ENCODE data around the gene CCR5AS.
"Not testable (repeated sequence)": the region's sequence is repeated elsewhere in the genome, so short reads cannot be mapped to it uniquely, and the experiment has no call there.

CCR5AS gene

GRCh38 chr3:46405301-46406019 lies 1.4 kb downstream of the CCR5AS start:
- Mint-ChIP-seq H3K9me3 (ENCODE audit: unreplicated experiment) (no peaks in the 10 kb centered on the region), H3K4me3 (ENCODE audit: unreplicated experiment) (no peak overlapping the region), H3K36me3 (ENCODE audit: low read depth, unreplicated experiment) (no peaks in the 10 kb centered on the region), H3K27ac (ENCODE audit: unreplicated experiment) (no peak overlapping the region), H3K27me3 (ENCODE audit: unreplicated experiment) (peaks cover 3% of the 10 kb centered on the region), H3K4me1 (ENCODE audit: unreplicated experiment) (peaks cover 23% of the 10 kb centered on the region)
- no peak for DNase-seq (ENCODE audit: low spot score)
- TF ChIP-seq, protein P1, sequence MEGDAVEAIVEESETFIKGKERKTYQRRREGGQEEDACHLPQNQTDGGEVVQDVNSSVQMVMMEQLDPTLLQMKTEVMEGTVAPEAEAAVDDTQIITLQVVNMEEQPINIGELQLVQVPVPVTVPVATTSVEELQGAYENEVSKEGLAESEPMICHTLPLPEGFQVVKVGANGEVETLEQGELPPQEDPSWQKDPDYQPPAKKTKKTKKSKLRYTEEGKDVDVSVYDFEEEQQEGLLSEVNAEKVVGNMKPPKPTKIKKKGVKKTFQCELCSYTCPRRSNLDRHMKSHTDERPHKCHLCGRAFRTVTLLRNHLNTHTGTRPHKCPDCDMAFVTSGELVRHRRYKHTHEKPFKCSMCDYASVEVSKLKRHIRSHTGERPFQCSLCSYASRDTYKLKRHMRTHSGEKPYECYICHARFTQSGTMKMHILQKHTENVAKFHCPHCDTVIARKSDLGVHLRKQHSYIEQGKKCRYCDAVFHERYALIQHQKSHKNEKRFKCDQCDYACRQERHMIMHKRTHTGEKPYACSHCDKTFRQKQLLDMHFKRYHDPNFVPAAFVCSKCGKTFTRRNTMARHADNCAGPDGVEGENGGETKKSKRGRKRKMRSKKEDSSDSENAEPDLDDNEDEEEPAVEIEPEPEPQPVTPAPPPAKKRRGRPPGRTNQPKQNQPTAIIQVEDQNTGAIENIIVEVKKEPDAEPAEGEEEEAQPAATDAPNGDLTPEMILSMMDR (IDR thresholded peaks at IDR 0.05; ENCODE audit: unreplicated experiment): no peak

GRCh38 chr3:46402902-46403301 lies 4.0 kb downstream of the CCR5AS start:
- not testable (repeated sequence) for H3K27me3 Mint-ChIP-seq (ENCODE audit: unreplicated experiment); H3K36me3 Mint-ChIP-seq (ENCODE audit: low read depth, unreplicated experiment); DNase-seq (ENCODE audit: low spot score); H3K4me3 Mint-ChIP-seq (ENCODE audit: unreplicated experiment); H3K27ac Mint-ChIP-seq (ENCODE audit: unreplicated experiment); H3K9me3 Mint-ChIP-seq (ENCODE audit: unreplicated experiment)
- peaks cover 15% of the 10 kb centered on the region for H3K4me1 Mint-ChIP-seq (ENCODE audit: unreplicated experiment)

DNA sequence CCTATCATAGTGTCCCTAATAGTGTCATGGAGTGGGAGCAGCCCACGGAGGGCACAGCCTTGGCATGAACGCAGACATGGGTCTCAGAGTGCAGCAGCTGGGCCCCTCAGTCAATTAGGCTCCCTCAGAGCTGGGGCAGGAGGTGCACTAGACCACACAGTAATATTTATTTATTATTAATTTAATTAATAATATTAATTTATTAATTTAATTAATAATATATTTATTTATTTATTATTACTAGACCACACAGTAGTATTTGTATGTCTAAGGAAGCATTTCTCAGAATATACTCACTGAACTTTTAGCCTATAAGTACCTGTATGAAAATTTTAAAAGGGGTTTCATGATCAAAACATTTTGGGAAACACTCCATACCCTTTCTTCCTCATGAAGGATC lies 5.3 kb downstream of the CCR5AS start:
- Mint-ChIP-seq H3K4me3 (ENCODE audit: unreplicated experiment) (no peak overlapping the region), H3K36me3 (ENCODE audit: low read depth, unreplicated experiment) (no peaks in the 10 kb centered on the region), H3K9me3 (ENCODE audit: unreplicated experiment) (no peaks in the 10 kb centered on the region), H3K27ac (ENCODE audit: unreplicated experiment) (no peak overlapping the region), H3K4me1 (ENCODE audit: unreplicated experiment) (peaks cover 6% of the 10 kb centered on the region), H3K27me3 (ENCODE audit: unreplicated experiment) (peaks cover 4% of the 10 kb centered on the region)
- TF ChIP-seq, protein P1 (IDR thresholded peaks at IDR 0.05; ENCODE audit: unreplicated experiment): no peak
- DNase-seq (ENCODE audit: low spot score): no peak

DNA sequence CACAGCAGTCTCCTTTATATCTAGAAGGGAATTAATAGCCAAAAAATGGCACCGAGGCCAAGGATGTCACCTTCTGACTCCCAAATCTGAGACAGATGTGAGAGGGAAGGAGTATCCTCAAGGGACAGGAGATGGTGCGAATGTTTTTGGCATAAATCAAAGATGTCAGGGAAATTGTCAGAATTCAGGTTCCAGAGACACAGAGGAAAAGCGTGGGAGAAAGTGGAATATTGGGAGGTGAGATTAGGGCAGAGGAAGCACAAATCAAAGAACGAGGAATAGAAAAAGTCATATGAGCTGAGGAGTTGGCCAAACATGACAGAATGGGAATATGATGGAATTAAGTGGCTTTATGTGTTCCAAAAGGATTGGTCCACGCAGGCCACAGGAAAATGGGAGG lies 6.0 kb downstream of the CCR5AS start:
- Mint-ChIP-seq H3K4me1 (ENCODE audit: unreplicated experiment) (peaks cover 4% of the 10 kb centered on the region), H3K27ac (ENCODE audit: unreplicated experiment) (no peak overlapping the region), H3K4me3 (ENCODE audit: unreplicated experiment) (no peak overlapping the region), H3K9me3 (ENCODE audit: unreplicated experiment) (no peaks in the 10 kb centered on the region), H3K27me3 (ENCODE audit: unreplicated experiment) (peaks cover 4% of the 10 kb centered on the region), H3K36me3 (ENCODE audit: low read depth, unreplicated experiment) (no peaks in the 10 kb centered on the region)
- TF ChIP-seq, protein P1 (IDR thresholded peaks at IDR 0.05; ENCODE audit: unreplicated experiment): no peak
- DNase-seq (ENCODE audit: low spot score): no peak

DNA sequence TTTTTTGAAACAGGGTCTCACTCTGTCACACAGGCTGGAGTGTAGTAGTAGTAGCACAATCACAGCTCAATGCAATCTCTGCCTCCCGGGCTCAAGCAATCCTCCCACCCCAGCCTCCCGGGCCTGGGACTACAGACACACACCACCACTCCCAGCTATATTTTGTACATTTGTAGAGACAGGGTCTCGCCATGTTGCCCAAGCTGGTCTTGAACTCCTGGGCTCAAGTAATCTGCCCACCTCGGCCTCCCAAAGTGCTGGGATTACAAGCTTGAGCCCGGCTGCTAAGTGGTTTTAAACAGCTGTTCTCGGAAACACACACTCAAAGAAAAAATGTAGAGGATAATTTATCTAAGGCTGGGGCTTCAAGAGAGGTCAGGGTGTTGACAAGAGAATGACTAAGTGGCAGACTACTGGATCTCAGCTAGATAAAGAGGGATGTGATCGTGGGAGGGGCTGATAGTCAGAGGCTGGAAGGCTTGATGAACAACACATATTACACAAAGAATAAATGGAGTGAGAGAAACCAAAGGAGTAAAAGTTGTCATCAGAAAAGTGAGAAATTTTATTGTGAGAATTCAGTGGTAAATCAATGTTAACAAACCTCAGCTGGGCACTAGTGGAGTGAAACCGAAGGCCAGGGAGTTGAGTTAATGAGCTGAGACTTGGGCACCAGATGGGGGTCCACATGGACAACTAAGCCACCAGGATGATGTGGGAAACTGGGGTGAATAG lies 6.7 kb downstream of the CCR5AS start:
- no peak overlapping the region for H3K27ac Mint-ChIP-seq (ENCODE audit: unreplicated experiment)
- H3K4me1 Mint-ChIP-seq (ENCODE audit: unreplicated experiment): peaks cover under 1% of the 10 kb centered on the region
- DNase-seq (ENCODE audit: low spot score): no peak
- H3K4me3 Mint-ChIP-seq (ENCODE audit: unreplicated experiment): no peak overlapping the region
- H3K36me3 Mint-ChIP-seq (ENCODE audit: low read depth, unreplicated experiment): no peaks in the 10 kb centered on the region
- H3K9me3 Mint-ChIP-seq (ENCODE audit: unreplicated experiment): no peaks in the 10 kb centered on the region
- H3K27me3 Mint-ChIP-seq (ENCODE audit: unreplicated experiment): peaks cover 1% of the 10 kb centered on the region
- TF ChIP-seq, protein P1 (IDR thresholded peaks at IDR 0.05; ENCODE audit: unreplicated experiment): no peak
